IMR-90 (cell line): ENCODE results near the gene ALK. TPM values are rescaled to one million over a fixed set of nuclear protein-coding genes. Genes with fewer than 3 reads are reported as not detected.

Source experiments
- ATAC-seq: fragments of 200-7000 bp; cut with Tn5 transposase; 2 replicates; pipeline ENCODE4 v1.9.1; 2020; ENCODE audit warnings: low read depth, mild to moderate bottlenecking, moderate library complexity
- BruUV-seq: library from RNA; stranded (reverse); fragments of 400-500 nt; replicated peaks from 2 replicates; lab custom pipeline; 2021; lab: Mats Ljungman, UMichigan
- CTCF ChIA-PET: fragments of 300-600 bp; formaldehyde crosslinking; extraction: SDS; loops from one replicate; lab custom pipeline; 2021; ENCODE audit warnings: antibody characterized with exemption; lab: Yijun Ruan, JAX
- POLR2A ChIA-PET: fragments of 300-600 bp; sonication (Branson Sonifier 250); formaldehyde crosslinking; loops from one replicate; lab custom pipeline; 2022; ENCODE audit warnings: antibody characterized with exemption; ENCODE audit not compliant: unreplicated experiment; lab: Charles Lee
- DNase-seq: peaks from one replicate; pipeline ENCODE4 v3.0.0; 2013
- H2AFZ ChIP-seq: replicated peaks from 2 replicates; pipeline ENCODE3; 2013; ENCODE audit warnings: low read length, mild to moderate bottlenecking; ENCODE audit not compliant: poor library complexity
- H2AK5ac ChIP-seq: 2 replicates; pipeline ENCODE4 v1.6.1; 2013; ENCODE audit warnings: low read depth, low read length, inconsistent platforms
- H2AK9ac ChIP-seq: replicated peaks from 2 replicates; pipeline ENCODE3; 2013; ENCODE audit warnings: mild to moderate bottlenecking, low read depth, low read length, moderate library complexity; ENCODE audit not compliant: poor library complexity
- H2BK120ac ChIP-seq: 2 replicates; pipeline ENCODE4 v1.6.1; 2013; ENCODE audit warnings: low read depth, low read length, inconsistent platforms
- H2BK15ac ChIP-seq: 3 replicates; pipeline ENCODE4 v1.6.1; 2013; ENCODE audit warnings: low read depth, low read length, inconsistent platforms
- H2BK20ac ChIP-seq: 2 replicates; pipeline ENCODE4 v1.6.1; 2013; ENCODE audit warnings: low read depth, mild to moderate bottlenecking, inconsistent platforms, low read length, moderate library complexity
- H2BK5ac ChIP-seq: 2 replicates; pipeline ENCODE4 v1.6.1; 2013; ENCODE audit warnings: mild to moderate bottlenecking, low read depth, low read length, inconsistent platforms; ENCODE audit not compliant: poor library complexity, severe bottlenecking
- H3K14ac ChIP-seq: replicated peaks from 2 replicates; pipeline ENCODE4 v1.6.1; 2013; ENCODE audit warnings: low read depth, low read length, inconsistent platforms
- H3K18ac ChIP-seq: 2 replicates; pipeline ENCODE4 v1.6.1; 2013; ENCODE audit warnings: low read depth, low read length, control low read depth
- H3K23ac ChIP-seq: 2 replicates; pipeline ENCODE4 v1.6.1; 2013; ENCODE audit warnings: low read depth, low read length, inconsistent platforms
- H3K27ac ChIP-seq: 2 replicates; pipeline ENCODE4 v1.5.1; 2013; ENCODE audit warnings: mild to moderate bottlenecking, control low read depth, low read length; ENCODE audit not compliant: insufficient read depth
- H3K27me3 ChIP-seq: 2 replicates; pipeline ENCODE4 v1.6.1; 2013; ENCODE audit warnings: low read length; ENCODE audit not compliant: control insufficient read depth, insufficient read depth
- H3K36me3 ChIP-seq: 2 replicates; pipeline ENCODE4 v1.6.1; 2013; ENCODE audit warnings: low read length, mixed read lengths; ENCODE audit not compliant: control insufficient read depth, insufficient read depth
- H3K4ac ChIP-seq: 2 replicates; pipeline ENCODE4 v1.6.1; 2013; ENCODE audit warnings: low read depth, low read length, inconsistent platforms
- H3K4me1 ChIP-seq: 2 replicates; pipeline ENCODE4 v1.6.1; 2013; ENCODE audit warnings: low read length, mixed read lengths; ENCODE audit not compliant: control insufficient read depth, insufficient read depth
- H3K4me2 ChIP-seq: 2 replicates; pipeline ENCODE4 v1.6.1; 2013; ENCODE audit warnings: low read depth, mild to moderate bottlenecking, control low read depth, low read length, moderate library complexity
- H3K4me3 ChIP-seq: 2 replicates; pipeline ENCODE4 v1.5.1; 2013; ENCODE audit warnings: low read depth, mild to moderate bottlenecking, control low read depth, low read length, moderate library complexity; ENCODE audit not compliant: insufficient read depth
- H3K56ac ChIP-seq: 2 replicates; pipeline ENCODE4 v1.6.1; 2013; ENCODE audit warnings: low read length, inconsistent platforms; ENCODE audit not compliant: insufficient read depth; ENCODE audit errors: extremely low read depth
- H3K79me1 ChIP-seq, 2 experiments: 2 replicates each; pipeline ENCODE4 v1.6.1; 2013; ENCODE audit warnings: low read length in 2 of 2, inconsistent platforms in 1 of 2, low read depth in 1 of 2
- H3K9ac ChIP-seq: 2 replicates; pipeline ENCODE4 v1.6.1; 2013; ENCODE audit warnings: low read depth, low read length, control low read depth
- H3K9me1 ChIP-seq: 2 replicates; pipeline ENCODE4 v1.6.1; 2013; ENCODE audit warnings: low read length, inconsistent platforms; ENCODE audit not compliant: insufficient read depth
- H3K9me3 ChIP-seq: 2 replicates; pipeline ENCODE4 v1.6.1; 2013; ENCODE audit warnings: low read length; ENCODE audit not compliant: control insufficient read depth, insufficient read depth
- H4K20me1 ChIP-seq: 2 replicates; pipeline ENCODE4 v1.6.1; 2013; ENCODE audit warnings: low read length, inconsistent platforms; ENCODE audit not compliant: insufficient read depth
- H4K5ac ChIP-seq: 2 replicates; pipeline ENCODE4 v1.6.1; 2013; ENCODE audit warnings: mild to moderate bottlenecking, low read depth, low read length, control low read depth
- H4K8ac ChIP-seq, 2 experiments: 2 replicates each; pipeline ENCODE4 v1.6.1; 2013; ENCODE audit warnings: low read depth in 2 of 2, low read length in 2 of 2, control low read depth in 1 of 2, inconsistent platforms in 1 of 2
- H4K91ac ChIP-seq: 2 replicates; pipeline ENCODE4 v1.6.1; 2013; ENCODE audit warnings: low read depth, low read length, inconsistent platforms; ENCODE audit not compliant: insufficient read depth
- RCOR1 ChIP-seq: IDR thresholded peaks from 2 replicates; pipeline ENCODE4 v1.6.1; 2012; ENCODE audit warnings: mild to moderate bottlenecking, low read length, improper control_type of control experiment; ENCODE audit not compliant: insufficient replicate concordance
- USF2 ChIP-seq: fragments of 150-350 bp; IDR thresholded peaks from 2 replicates; pipeline ENCODE4 v1.6.1; 2017; ENCODE audit warnings: mild to moderate bottlenecking, antibody characterized with exemption, low read length, low read depth
- WGBS, 2 experiments: methylation state at CpG; one replicate each; pipeline versions ENCODE4 v1.1.5 to v1.1.7; 2013; ENCODE audit warnings: missing lambda C conversion rate in 2 of 2; ENCODE audit not compliant: insufficient read length in 1 of 2; ENCODE audit errors: extremely low coverage in 2 of 2; 5-methylcytosine and 5-hydroxymethylcytosine counted together
- dilution Hi-C: fragments of 300-500 bp; cut with HindIII; formaldehyde crosslinking; loops from one replicate; pipeline ENCODE4 v1.14.3; 2018; ENCODE audit warnings: low sequenced_read_pairs; ENCODE audit not compliant: unreplicated experiment
- in situ Hi-C: fragments of 300-500 bp; cut with MboI; formaldehyde crosslinking; loops from 3 replicates; pipeline ENCODE4 v1.14.3; 2019; ENCODE audit warnings: low sequenced_read_pairs, inconsistent platforms, mixed read lengths
- intact Hi-C: fragments of 100-400 bp; cut with micrococcal nuclease; formaldehyde crosslinking; loops from 2 replicates; pipeline ENCODE4 v1.10.0; 2022
- polyA plus RNA-seq, 3 experiments: library from polyadenylated mRNA; depleted of rRNA; stranded (reverse); fragments of >200 nt; gene quantifications; 2 replicates each; pipeline ENCODE4 v1.2.3, GENCODE V29; 2012; ENCODE audit warnings: low replicate concordance in 1 of 3
- total RNA-seq: library from RNA; depleted of rRNA; stranded (reverse); fragments of >200 nt; gene quantifications from 2 replicates; pipeline ENCODE4 v1.2.3, GENCODE V29; 2012

The ALK gene
- total and polyA plus RNA-seq, 2 of the 4 experiments (the other 2 are of a cell fraction), result not detected

- Histone ChIP-seq H3K36me3 (no peaks in the 10 kb centered on the region), H3K4ac (no peak overlapping the region), H4K20me1 (no peaks in the 10 kb centered on the region), H3K23ac (no peak overlapping the region), H3K9me3 (no peaks in the 10 kb centered on the region), H2AK9ac (no peak overlapping the region), H2BK5ac (no peak overlapping the region), H4K91ac (no peak overlapping the region), H4K5ac (no peak overlapping the region), H3K4me3 (no peak overlapping the region), H2AK5ac (no peak overlapping the region), H3K79me1 (no peaks in the 10 kb centered on the region), H2BK15ac (no peak overlapping the region), H3K9me1 (no peaks in the 10 kb centered on the region), H3K27ac (no peak overlapping the region), H3K18ac (no peak overlapping the region), H3K9ac (no peak overlapping the region), H2BK20ac (no peak overlapping the region), H3K56ac (no peak overlapping the region), H2BK120ac (no peak overlapping the region), H4K8ac (no peak overlapping the region), H3K14ac (no peak overlapping the region), H3K4me1 (peaks cover 4% of the 10 kb centered on the region; the same call in 1 of the 2 replicates), H3K27me3 (peaks cover 54% of the 10 kb centered on the region), H3K4me2 (no peak overlapping the region), H2AFZ (no peak overlapping the region)
- intact Hi-C loops, result no loop called here
- in situ Hi-C loops, result no loop called here
- no peak for TF ChIP-seq RCOR1
- no peak for TF ChIP-seq USF2
- ChIA-PET POLR2A (no interaction called here), CTCF (no interaction called here)
- no TSS peak for BruUV-seq
- DNase-seq (no peak), ATAC-seq (no peak)
- 92% methylated on average over 2 of the region's 17 CpGs; no CpG with 5 or more reads in 1 of the 2 experiments for WGBS, 2 experiments
- dilution Hi-C loops, result no loop called here
These were observed 696.5 kb downstream of the ALK start for GRCh38 chr2:29224693-29225551.
